ENCODE data around the gene PSMD3.

The PSMD3 gene

DNA sequence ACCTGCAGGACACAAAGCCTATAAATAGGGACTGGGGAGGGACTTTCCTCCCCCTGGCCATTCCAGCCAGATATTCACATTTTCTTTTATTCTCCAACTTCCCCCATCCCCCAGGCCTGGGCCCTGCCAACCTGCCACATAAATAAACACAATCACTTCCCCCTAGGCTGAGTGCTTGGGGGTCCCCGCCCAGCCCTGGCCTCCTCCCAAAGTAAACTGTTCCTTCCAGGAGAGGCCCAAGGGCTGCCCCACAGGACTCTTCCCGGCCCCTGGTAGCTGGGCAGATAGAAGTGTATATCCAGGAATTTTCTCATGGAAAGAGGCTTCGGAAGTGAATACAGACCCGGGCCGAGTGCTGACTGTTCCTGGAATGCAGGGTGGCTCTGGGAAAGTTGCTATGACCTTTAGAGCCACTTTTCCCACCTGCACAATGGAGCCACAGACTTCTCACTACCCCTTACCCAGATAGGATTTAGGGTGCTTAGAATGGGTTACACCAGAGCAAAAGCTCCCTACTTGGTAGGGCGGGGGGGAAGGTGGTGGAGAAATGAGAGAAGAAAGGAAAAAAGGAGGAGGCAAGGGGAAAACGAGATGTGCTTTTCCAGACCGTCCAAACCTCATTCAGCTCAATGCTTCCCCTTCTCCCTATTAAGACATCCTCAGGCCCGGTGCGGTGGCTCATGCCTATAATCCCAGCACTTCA lies 43.1 kb downstream of the PSMD3 start:
- no peak for DNase-seq

DNA sequence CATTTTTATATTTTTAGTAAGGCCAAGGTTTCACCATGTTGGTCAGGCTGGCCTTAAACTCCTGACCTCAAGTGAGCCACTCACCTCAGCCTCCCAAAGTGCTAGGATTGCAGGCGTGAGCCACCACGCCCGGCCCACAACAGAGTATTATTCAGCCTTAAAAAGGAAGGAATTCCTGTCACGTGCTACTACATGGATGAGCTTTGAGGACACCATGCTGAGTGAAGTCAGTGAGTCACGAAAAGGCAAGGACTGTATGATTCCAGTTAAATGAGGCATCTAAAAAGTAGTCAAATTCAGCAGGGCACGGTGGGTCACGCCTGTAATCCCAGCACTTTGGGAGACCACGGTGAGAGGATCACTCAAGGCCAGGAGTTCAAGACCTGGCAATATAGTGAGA lies 44.3 kb downstream of the PSMD3 start:
- no peak for DNase-seq

DNA sequence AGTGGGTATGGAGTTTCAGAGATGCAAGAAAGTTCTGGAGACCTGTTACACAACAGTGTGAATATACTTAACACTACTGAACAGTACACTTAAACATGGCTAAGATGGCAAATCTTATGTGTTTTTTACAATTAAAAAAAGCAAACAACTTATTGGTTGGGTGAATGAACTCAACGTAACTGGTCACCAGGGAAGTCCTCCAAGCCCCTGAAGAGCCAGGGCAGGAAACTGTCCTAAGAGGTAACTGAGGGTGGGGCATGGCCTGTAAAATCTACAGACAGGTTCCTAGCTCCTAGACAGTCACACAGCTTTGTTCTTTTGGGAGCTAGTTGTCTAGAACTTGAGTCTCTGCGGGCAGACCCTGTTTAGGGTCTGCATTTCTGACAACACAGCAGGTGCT lies 45.0 kb downstream of the PSMD3 start:
- no peak for DNase-seq

DNA sequence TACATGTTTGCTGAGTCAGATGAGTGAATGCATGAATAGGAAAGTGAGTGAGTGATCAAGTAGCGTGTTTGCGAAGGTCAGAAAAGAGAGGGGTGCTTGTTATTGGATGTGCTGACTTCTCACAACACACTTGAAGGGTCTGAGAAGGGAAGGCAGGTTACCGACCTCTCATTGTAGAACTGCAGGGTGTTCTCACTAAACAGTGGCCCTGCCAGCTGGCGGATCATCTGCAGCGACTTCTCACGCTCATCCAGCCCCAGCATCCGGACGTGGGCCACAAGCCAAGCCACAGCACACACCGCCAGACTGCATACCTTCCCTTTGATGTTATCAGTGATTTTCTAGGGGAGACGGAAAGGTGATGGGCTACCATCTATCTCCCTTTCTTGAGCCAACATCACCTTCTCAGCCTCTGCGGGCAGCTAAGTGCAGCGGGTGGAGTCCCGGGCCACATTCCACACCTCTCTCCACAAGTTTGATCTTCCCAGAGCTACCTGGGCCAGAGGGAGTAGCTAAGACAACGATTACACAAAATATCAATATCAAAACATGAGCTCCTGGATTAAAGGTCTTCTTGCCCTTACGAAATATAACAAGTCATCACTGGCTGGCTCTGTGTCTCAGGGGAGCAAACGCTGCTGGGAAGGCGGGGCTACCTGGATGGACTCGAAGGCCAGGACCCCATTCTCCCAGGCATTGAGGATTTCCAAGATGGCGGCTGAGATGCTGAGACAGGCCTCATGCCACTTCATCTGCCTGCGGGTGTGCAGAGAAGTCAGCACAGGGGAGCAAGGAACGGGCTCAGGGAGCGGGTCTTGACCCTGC lies 45.6 kb downstream of the PSMD3 start:
- DNase-seq, result peak; percentile 29

DNA sequence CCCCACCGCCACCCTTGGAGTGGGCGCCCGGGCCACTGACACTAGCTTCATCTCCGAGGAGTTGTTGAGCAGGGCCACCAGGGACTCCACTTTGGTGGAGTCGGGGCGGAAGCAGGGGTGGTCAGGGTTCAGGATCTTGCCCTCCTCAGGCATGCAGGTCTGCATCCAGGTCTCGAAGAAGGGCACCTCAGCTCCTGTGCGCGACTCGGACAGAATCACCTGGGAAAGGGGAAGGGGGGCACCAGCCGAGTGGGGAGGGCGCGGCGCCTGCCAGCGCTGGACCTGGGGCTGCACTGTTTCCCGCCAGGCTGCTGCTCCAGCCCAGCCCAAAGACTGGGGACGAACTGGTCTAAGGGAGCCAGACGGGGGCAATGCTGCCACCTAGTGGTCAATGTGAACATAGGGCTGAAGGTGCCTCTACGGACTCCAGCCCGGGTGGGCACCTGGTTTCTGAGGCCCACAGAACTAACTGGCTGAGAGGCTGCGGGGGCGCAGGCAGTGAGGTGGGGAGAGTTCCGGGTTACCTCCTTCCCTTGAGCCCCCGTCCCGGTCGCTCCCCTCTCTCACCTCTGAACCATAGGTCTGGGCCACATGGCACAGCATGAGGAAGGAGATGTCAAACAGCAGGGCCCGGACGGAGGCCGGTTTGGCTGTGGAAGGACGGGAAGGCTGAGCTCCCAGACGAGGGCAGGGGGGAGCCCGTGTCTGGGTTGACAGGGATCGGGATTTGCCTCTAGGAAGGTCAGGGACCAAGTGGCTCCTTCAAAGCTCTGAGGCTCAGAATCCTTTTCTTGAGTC lies 46.4 kb downstream of the PSMD3 start:
- peak; percentile 75 for DNase-seq

DNA sequence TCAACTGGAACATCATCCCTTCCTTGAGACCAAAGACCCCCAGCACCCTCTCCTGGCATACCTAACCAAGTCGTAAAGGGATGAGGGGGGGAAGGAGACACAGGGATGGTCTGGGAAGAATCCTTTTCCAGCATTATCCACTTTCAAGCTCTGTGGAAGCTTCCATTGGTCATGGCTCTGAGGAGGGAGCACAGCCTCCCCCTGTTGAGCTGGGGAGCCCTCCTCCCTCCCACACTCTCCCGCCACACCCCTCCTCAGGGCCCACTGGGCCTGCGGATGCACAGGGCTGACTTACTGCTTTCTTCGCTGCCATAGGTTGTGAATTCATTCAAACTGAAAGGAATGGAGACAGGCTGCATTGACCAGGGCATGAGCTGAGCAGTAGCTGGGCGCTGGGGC lies 47.0 kb downstream of the PSMD3 start:
- no peak for DNase-seq

DNA sequence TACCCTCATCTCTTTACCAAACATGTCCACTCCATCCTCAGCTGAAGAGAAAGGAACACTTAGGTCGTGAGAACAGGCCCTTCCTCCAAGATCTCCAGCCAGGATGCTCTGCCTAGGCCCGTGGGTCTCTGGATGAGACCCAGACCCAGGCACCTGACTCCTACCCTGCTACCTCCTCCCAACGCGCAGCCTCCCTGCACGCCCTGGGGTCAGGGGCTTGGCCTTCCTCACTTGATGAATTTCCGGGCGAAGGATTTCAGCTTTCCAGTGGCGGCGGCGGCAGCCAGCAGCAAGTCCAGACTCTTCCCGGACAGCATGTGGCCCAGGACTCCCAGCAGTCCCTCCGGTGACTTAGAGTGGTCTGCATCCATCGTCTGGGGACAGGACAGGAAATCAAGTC lies 48.0 kb downstream of the PSMD3 start:
- DNase-seq, result no peak

DNA sequence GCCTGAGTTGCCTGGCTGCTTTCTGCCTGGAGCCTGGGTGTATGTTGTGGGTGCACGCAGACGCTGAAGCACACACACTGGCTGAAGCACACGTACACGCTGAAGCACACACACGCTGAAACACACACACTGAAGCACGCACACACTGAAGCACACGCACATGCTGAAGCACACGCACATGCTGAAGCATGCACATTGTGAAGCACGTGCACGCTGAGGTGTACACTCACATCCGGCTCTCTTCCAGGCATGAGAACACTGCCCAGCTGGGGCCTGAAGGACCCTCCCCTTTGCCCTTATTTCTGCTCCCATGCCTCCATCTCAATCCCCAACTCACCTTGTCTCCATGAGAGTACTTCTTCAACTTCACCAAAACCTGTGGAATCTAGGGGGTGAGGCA lies 51.1 kb downstream of the PSMD3 start:
- DNase-seq, result no peak

DNA sequence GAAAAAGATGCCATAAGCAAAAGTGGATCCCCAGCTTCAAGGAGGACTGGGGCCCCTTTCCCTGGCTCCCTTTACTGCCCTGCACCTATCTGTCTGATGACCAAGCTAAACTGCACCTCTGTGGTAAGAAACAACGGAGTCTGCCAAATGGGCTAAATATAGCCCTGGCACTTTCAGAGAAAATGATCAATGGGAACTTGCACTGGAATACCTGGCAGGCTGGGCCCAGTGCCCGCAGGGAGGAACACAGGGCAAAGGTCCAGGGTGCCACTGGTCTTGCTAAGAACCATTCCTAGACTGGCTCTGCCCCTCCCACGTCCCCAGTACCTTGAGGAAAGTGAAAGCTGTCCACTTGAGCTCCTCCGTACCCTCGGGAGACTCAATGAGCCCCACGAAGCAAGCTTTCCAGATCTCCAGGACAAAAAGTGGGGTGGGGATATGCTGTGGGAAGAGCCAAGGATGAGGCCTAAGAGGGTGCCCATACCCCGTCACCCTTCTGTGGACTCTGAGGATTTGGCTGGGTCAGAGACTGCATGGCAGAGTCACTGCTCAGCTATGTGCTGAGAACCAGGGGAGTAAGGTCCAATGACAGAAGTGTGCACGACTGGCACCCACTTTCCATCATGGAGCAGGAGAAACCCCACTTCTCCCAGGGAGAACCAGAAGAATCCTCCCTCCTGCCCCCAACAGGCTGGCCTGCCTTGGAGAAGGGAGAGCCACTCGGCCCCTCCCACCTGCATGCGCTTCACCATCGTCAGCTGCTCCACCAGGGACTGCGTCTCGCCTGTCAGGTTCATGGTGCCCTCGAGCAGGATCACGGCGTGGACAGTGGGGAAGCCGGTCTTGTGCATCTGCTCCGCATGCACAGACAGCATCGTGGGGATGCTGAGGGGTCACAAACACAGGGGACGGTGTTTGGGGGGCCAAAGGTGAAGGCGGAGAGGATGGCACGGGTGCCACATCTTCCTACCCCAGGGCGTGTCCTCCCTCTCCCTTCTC lies 52.0 kb downstream of the PSMD3 start:
- no peak for DNase-seq

DNA sequence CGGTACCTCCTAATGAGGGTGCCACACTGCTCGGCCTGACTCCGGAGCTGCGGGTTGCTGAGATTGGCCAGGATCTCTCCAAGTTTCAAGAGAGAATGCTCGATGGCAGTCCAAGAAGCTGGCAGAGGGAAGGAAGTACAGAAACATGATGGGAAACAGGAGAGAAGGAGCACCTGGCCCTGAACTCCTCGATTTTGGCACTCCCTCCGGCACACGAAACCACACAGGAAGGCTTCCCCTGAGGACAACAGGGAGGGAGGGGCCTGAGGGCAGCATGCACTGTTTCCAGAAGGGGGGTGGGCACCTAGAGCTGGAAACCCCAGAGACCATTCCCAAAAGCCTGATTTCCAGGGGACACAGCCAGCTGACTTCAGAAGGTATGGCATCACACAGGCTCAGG lies 52.7 kb downstream of the PSMD3 start:
- DNase-seq, result no peak

DNA sequence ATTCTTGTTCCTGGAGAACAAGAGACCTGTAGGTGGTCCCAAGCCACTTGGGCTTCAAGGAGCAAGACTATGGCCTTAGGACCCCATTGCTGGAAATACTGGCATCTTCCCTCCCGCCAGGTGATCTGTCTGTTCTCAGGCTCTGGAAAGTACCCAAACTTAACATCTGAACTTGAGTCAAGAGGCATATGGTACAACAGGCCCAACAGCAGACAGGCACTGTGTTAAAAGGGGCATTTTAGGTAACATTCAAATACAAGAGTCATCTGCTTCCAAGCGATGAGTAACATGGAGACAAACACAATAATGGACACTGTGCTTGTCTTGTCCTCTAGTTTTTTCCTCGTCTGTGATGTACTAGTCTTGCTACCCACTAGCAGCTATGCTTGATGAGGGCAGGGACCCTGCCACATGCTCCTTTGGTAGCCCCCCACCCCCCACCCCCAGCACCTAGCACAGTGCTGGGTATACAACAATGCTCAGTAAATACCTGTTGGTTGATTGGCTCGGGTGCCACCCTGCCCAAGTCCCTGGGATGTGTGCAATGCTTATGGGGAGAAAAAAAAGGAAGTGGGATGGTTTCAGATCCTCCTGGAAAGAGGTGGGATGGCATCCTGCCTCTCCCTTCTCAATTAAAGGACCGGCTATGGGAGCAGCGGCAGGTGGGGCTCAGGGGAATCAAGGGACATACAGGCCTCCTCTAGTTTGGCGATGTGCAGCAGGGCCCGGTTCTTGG lies 54.0 kb downstream of the PSMD3 start:
- DNase-seq, result no peak

DNA sequence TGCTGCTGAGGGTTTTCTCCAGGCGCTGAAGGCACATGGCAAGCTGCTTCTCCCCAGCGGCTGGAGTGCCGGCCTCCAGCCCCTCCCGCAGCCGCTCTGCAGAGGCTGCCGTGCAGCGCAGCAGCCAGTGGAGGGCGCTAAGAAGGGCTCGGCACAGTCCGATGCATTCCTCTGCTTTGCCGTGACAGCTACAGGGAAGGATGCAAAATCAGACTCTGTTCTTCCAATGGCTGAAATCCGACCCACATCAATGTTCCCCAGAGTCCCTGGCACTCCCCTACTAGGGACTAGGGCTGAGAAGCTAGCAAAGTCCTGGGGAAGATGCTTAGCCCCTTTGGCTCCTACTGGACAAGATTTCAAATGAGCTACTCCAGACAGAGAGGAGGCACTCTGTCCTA lies 54.6 kb downstream of the PSMD3 start:
- DNase-seq, result no peak

DNA sequence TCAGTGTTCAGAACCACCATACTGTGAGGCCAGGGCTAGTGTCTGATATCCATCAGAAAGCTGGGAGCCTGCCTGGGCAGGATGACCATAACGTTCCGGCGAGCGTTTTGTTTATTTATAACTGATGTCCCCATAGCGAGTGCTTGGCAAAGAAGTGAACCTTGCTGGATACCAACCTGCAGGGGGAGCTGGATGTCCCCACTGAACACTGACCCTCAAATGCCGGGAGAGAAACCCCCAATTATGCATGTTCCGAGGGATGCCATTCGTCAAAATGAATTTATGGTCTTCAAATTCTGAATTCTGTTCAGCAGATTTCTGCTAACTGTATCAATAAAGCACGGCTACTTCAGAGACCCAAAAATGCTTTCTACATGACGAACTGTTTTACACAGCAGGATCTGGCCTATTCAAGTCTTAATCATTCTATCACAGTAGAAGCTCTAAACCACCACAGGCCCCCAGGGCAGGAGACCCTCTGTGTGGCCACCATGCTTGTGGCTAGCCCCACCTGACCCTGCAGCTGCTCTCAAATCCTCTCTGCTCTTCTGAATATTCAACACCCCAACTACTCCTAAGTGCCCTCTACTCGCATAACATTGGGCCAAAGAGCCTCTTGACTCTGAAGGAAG lies 58.4 kb downstream of the PSMD3 start:
- DNase-seq, result no peak

DNA sequence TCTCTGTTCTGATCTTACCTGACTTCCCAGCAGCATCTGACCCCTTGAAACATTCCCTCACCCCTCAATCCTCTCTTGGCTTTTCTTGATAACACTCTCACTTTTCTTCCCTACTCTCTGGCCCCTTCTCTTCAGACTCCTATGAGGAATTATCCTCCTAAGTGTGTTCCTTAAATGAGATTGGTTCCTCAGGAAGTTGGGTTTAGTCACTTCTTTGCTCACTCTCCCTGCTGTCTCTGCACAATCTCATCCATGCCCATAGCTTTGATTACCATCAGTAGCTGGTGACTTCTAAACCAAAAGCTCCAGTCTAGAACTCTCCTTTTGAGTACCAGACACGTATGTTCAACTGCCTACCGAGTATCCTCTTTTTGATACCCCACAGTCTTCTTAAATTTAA lies 60.6 kb downstream of the PSMD3 start:
- no peak for DNase-seq

Measured in activated CD8-positive, alpha-beta memory T cell treated with anti-CD3 and anti-CD28 coated beads, Interleukin-2, amount 50 U/mL, for 4 hours (primary cell).